Heart left ventricle (tissue), 16 donors: ENCODE data around the gene CEPT1. TPM values are rescaled to one million over a fixed set of nuclear protein-coding genes. Genes with fewer than 3 reads are reported as not detected.

Source experiments
- ATAC-seq, 4 donors: fragments of 200-7000 bp; cut with Tn5 transposase; one replicate each; pipeline ENCODE4 v1.9.1; 2020 to 2022; ENCODE audit warnings: moderate library complexity in 4 of 4, mild to moderate bottlenecking in 3 of 4, moderate number of reproducible peaks in 1 of 4
- DNase-seq, 5 donors: peaks; one replicate each; pipeline ENCODE4 v3.0.0-alpha.2; 2020
- H3K27ac ChIP-seq, 12 donors: fragments of 200-600 bp; sonication (generic) in 4 of 12; one replicate each; pipeline versions ENCODE4 v1.5.0 to v1.8.0; 2016 to 2022; ENCODE audit warnings: mild to moderate bottlenecking in 2 of 12
- H3K27me3 ChIP-seq, 9 donors: fragments of 200-600 bp; sonication (generic) in 2 of 9; one replicate each; pipeline versions ENCODE4 v1.5.1 to v1.8.0; 2016 to 2022; ENCODE audit warnings: mild to moderate bottlenecking in 3 of 9
- H3K36me3 ChIP-seq, 9 donors: fragments of 200-600 bp; sonication (generic) in 2 of 9; one replicate each; pipeline versions ENCODE4 v1.5.0 to v1.8.0; 2018 to 2022; ENCODE audit warnings: mild to moderate bottlenecking in 2 of 9
- H3K4me1 ChIP-seq, 12 donors: fragments of 200-600 bp; sonication (generic) in 4 of 12; one replicate each; pipeline versions ENCODE4 v1.5.0 to v1.8.0; 2016 to 2022; ENCODE audit warnings: mild to moderate bottlenecking in 3 of 12
- H3K4me3 ChIP-seq, 12 donors: fragments of 200-600 bp; sonication (generic) in 4 of 12; one replicate each; pipeline versions ENCODE4 v1.5.0 to v1.8.0; 2017 to 2022; ENCODE audit warnings: mild to moderate bottlenecking in 9 of 12, moderate library complexity in 4 of 12
- H3K9me3 ChIP-seq, 12 donors: fragments of 200-600 bp; sonication (generic) in 4 of 12; one replicate each; pipeline versions ENCODE4 v1.5.0 to v1.8.0; 2016 to 2022; ENCODE audit warnings: mild to moderate bottlenecking in 1 of 12
- CTCF ChIP-seq, 12 donors: fragments of 200-600 bp; sonication (generic) in 4 of 12; IDR thresholded peaks; one replicate each; pipeline versions ENCODE4 v1.5.0 to v1.8.0; 2018 to 2022; ENCODE audit warnings: antibody characterized with exemption in 12 of 12, mild to moderate bottlenecking in 5 of 12
- POLR2A ChIP-seq, 2 donors: fragments of 450-650 bp; IDR thresholded peaks; one replicate each; pipeline ENCODE4 v1.6.1; 2017; ENCODE audit warnings: antibody characterized with exemption in 2 of 2, mild to moderate bottlenecking in 2 of 2, moderate library complexity in 2 of 2
- WGBS, 4 donors: extraction: QIAGEN DNeasy Blood & Tissue Kit in 2 of 4; methylation state at CpG; one replicate each; pipeline versions ENCODE4 v1.1.5 to v1.1.7; 2013 to 2018; 5-methylcytosine and 5-hydroxymethylcytosine counted together
- intact Hi-C, 10 donors: fragments of 100-400 bp; cut with DNase I; formaldehyde crosslinking; loops; one replicate each; pipeline versions ENCODE4 v1.11.1 to v1.14.2; 2022
- polyA plus RNA-seq, 2 donors: library from polyadenylated mRNA; stranded (reverse); fragments of 200-250 nt; gene quantifications; one replicate each; pipeline ENCODE4 v1.2.3, GENCODE V29; 2013
- total RNA-seq, 9 donors: library from RNA; depleted of rRNA in 2 of 9; stranded (reverse); fragments of >200 nt in 2 of 9; fragmentation: NEBNext Ultra II Directional in 3 of 9; extraction: Animal tissue kit (Norgen Biotek cat#: 25700) in 3 of 9; gene quantifications; one replicate each; pipeline versions ENCODE4 v1.1.0 to v1.2.4, GENCODE V29; 2016 to 2023
- donor health status: ischemic (EF 13 %, LVEDD 7.1; RV severe dilation, severe dysfunction).
- donor health status: healthy with polysubstance abuse.
- donor health status: DM: no; HTN: yes; CAD: no.
- donor health status: DM: no; HTN: no; CAD: no.
- donor health status: ischemic (EF 25% LVEDD 6.9; RV normal size, moderate dysfunction).
- donor health status: ischemic (EF 25% LVEDD 5.7; RV mildly dilated, moderate dysfunction).
- donor health status: healthy.
- donor health status: DM: yes; HTN: yes; CAD: no.
- donor health status: ischemic (EF 35%, LVEDD 5.7; RV mildly dilated, moderate dysfunction).
- donor health status: nonischemic (EF 11% LVEDD 7.7; RV severe dilation, severe dysfunction).
- donor health status: DM: yes; HTN: yes; CAD: no.
- donor health status: PGD.
- donor health status: ischemic (EF 29% LVEDD 5.4; RV normal size, mild dysfunction).
- donor health status: nonischemic (EF 23%, LVEDD 6.1; RV moderate dilation, normal function).

The CEPT1 gene
- total and polyA plus RNA-seq, 11 donors: 7.4 to 26.9 (median 11.6) TPM

GRCh38 chr1:111197598-111198284 lies 57.7 kb downstream of the CEPT1 start:
- peaks cover 0 to 23% (median 0%) of the 10 kb centered on the region in 9 donors for H3K36me3 ChIP-seq
- H3K4me3 ChIP-seq: peak overlapping the region in 2 of 12 donors; percentile 38 to 67
- no peak for DNase-seq
- H3K27ac ChIP-seq: peak overlapping the region in 1 of 12 donors; percentile 95
- no peaks in the 10 kb centered on the region for H3K9me3 ChIP-seq
- H3K4me1 ChIP-seq: peaks cover 0 to 86% (median under 1%) of the 10 kb centered on the region in 12 donors
- 72 to 80% (median 74%) methylated on average over 5 to 6 of the region's 6 CpGs for WGBS, 4 donors
- intact Hi-C loops: no loop called here
- peaks cover 0 to 3% (median 0%) of the 10 kb centered on the region in 9 donors for H3K27me3 ChIP-seq
- peak in 1 of 4 donors; percentile 37 for ATAC-seq
- TF ChIP-seq CTCF (IDR thresholded peaks at IDR 0.05) (peak in 2 of 12 donors; percentile 23 to 38), POLR2A (IDR thresholded peaks at IDR 0.05) (no peak)

GRCh38 chr1:111198836-111199235 lies 58.8 kb downstream of the CEPT1 start:
- Histone ChIP-seq H3K9me3 (no peaks in the 10 kb centered on the region), H3K27ac (peak overlapping the region in 1 of 12 donors; percentile 95), H3K4me1 (peaks cover 0 to 86% (median under 1%) of the 10 kb centered on the region in 12 donors), H3K27me3 (peaks cover 0 to 7% (median 2%) of the 10 kb centered on the region in 9 donors), H3K4me3 (peak overlapping the region in 6 of 12 donors; percentile 6 to 67 (median 24)), H3K36me3 (peaks cover 0 to 23% (median 0%) of the 10 kb centered on the region in 9 donors)
- intact Hi-C loops: no loop called here
- ATAC-seq (no peak), DNase-seq (no peak)
- no peak for TF ChIP-seq CTCF (IDR thresholded peaks at IDR 0.05)
- TF ChIP-seq POLR2A (IDR thresholded peaks at IDR 0.05): no peak
- 95 to 98% (median 97%) methylated on average over 5 of the region's 5 CpGs for WGBS, 4 donors

- Histone ChIP-seq H3K27ac (peak overlapping the region in 5 of 12 donors; percentile 11 to 95 (median 38)), H3K4me1 (peaks cover 0 to 83% (median 5%) of the 10 kb centered on the region in 12 donors), H3K9me3 (no peaks in the 10 kb centered on the region), H3K27me3 (peaks cover 0 to 12% (median 3%) of the 10 kb centered on the region in 9 donors), H3K36me3 (peaks cover 0 to 23% (median 0%) of the 10 kb centered on the region in 9 donors), H3K4me3 (peak overlapping the region in 6 of 12 donors; percentile 6 to 67 (median 24))
- no peak for DNase-seq
- 89 to 100% (median 92%) methylated on average over 3 of the region's 3 CpGs for WGBS, 4 donors
- intact Hi-C loops: no loop called here
- TF ChIP-seq POLR2A (IDR thresholded peaks at IDR 0.05): no peak
- TF ChIP-seq CTCF (IDR thresholded peaks at IDR 0.05): no peak
- no peak for ATAC-seq
Observed at GRCh38 chr1:111199329-111199728, 59.3 kb downstream of the CEPT1 start.
